Urothelium cell line (cell line): ENCODE data around the gene ACYP1.
"Not testable (repeated sequence)": the region's sequence is repeated elsewhere in the genome, so short reads cannot be mapped to it uniquely, and the experiment has no call there.

Experiments used
- DNase-seq: peaks from one replicate; pipeline ENCODE4 v3.0.0; 2011; ENCODE audit warnings: low spot score, mixed read lengths
- FAIRE-seq: peaks from 2 replicates; lab custom pipeline; 2011; peaks lifted over from hg19 to GRCh38; lab: Jason Lieb, UNC

ACYP1 gene

DNA sequence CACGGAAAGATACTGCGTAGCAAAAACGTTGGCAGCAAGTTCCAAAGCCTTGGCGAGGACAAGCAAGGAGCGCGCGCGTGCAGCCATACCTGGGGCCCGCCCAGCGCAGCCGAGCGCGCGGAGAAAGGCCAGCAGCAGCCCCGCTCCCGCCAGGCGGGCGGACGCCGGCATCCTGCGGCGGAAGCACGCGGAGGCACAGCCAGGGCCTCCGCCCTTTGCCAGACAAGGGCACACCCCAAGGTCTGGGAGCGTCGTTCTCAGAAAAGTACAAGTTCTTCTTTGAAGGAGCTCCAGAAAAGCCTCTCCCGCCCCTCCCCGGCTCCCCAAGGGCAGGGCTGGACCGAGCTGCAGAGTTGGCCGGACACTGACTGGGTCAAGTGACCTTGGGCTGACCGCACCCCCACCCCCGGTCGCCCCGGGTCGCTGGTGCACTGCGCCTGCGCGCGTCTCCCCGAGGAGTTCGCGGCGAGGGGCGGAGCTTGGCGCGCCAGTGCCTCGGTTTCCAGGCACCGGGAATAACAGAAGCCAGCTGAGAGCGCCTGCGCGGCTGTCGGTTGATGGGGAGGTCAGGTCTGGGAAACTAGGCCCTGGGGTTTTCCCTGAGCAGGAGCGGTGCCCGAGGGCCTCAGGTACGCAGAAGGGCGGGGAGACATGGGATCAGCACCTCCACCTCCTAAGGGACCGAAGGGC lies 5.4 kb upstream of the ACYP1 start, which contains the start of gene ZC2HC1C:
TSS of gene ZC2HC1C (plus strand) at position 521 of the 690 bp plus-strand sequence. CDS start 933 bp downstream, outside the sequence.
- peak; percentile 27 for FAIRE-seq
- DNase-seq: peak; percentile 96

- DNase-seq (no peak), FAIRE-seq (no peak)
These were observed 4.7 kb upstream of the ACYP1 start for GRCh38 chr14:75068294-75069120.

- DNase-seq, FAIRE-seq: not testable (repeated sequence)
These were observed 3.9 kb upstream of the ACYP1 start for GRCh38 chr14:75067765-75068164.

DNA sequence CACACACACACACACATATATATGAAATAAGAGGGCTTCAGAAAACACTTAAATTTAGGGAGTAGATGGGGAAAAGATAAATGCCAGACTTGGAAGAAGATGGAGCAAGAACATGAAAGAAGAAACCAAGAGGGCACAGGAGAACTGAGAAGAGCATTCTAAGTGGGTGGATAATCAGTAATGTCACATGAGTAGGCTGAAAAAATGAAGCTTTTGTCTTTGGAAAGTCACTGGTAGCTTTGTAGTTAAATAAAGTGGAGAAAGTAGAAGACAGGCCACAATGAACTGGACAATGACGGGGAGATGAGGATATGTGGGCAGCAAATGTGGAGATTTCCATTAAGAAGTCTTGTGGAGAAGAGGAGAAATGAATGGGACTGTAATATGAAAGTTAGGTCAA lies 3.4 kb upstream of the ACYP1 start:
- FAIRE-seq (no peak), DNase-seq (no peak)

GRCh38 chr14:75066691-75067090 lies 2.9 kb upstream of the ACYP1 start:
- DNase-seq (no peak), FAIRE-seq (no peak)

DNA sequence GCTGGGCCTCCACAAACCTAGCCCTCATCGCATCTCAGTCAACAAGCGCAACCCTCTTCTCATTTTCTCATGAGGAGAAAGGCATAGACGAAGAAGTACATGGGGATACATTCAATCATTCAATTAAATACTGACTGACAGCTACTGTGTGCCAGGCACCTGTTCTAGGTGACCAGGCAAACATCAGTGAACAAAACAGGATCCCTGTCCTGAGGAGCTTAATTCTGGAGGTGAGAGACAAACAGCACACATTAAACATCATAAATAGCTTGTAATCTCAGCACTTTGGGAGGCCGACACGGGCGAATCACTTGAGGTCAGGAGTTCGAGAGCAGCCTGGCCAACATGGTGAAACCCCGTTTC lies 362 bp upstream of the ACYP1 start:
- no peak for DNase-seq
- FAIRE-seq: no peak

DNA sequence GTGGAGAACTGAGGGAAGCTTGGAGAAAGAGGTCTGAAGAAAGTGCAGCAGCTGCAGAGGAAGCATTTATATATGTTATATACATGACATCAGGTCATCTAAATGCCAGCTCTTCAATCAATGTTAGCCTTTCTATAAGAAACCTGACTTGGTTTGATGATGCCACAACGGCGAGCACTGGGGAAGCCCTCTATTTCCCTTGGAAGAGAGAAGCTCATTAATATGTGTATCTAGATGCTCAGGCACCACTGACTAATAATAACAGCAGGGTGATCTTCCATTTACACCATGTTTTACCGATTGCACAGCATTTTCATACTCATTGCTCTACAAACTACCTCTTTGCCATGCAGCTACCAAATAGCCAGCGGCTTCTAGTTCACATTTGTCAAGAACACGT lies 811 bp downstream of the ACYP1 start:
- no peak for DNase-seq
- no peak for FAIRE-seq

DNA sequence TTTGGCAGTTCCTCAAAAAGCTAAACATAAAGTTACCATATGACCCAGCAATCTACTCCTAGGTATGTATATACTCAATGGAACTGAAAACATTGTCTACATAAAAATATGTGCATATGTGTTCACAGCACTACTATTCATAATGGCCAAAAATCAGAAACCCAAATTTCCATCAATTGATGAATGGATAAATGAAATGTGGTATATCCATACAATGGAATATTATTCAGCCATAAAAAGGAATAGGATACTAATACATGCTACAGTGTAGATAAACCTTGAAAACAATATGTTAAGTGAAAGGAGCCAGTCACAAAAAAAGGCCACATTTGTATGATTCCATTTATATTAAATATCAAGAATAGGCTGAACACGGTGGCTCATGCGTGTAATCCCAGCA lies 3.4 kb downstream of the ACYP1 start:
- DNase-seq (no peak), FAIRE-seq (no peak)

- FAIRE-seq (no peak), DNase-seq (no peak)
These were observed 4.2 kb downstream of the ACYP1 start for GRCh38 chr14:75059642-75060041.

GRCh38 chr14:75054421-75054820 lies 9.4 kb downstream of the ACYP1 start:
- no peak for DNase-seq
- FAIRE-seq: no peak

GRCh38 chr14:75053396-75054291 lies 10.2 kb downstream of the ACYP1 start:
- FAIRE-seq: no peak

GRCh38 chr14:75051556-75051899 lies 12.3 kb downstream of the ACYP1 start:
- no peak for FAIRE-seq
- no peak for DNase-seq

More at GRCh38 chr14:75053396-75054291, 10.2 kb downstream of the ACYP1 start:
- DNase-seq: no peak

GRCh38 chr14:75050852-75051555 lies 12.8 kb downstream of the ACYP1 start, which contains the start of gene MLH3:
Gene MLH3, minus strand, starts transcription at chr14:75051467. Its CDS starts 1,812 bp downstream, at chr14:75049655.
- DNase-seq (peak; percentile 96), FAIRE-seq (peak; percentile 30)

GRCh38 chr14:75049731-75050201 lies 14.1 kb downstream of the ACYP1 start:
- DNase-seq: no peak

GRCh38 chr14:75049136-75049535 lies 14.7 kb downstream of the ACYP1 start:
- DNase-seq: no peak
- FAIRE-seq: no peak

More at GRCh38 chr14:75049731-75050201, 14.1 kb downstream of the ACYP1 start:
- FAIRE-seq: no peak

- FAIRE-seq: no peak
- no peak for DNase-seq
These were observed 15.7 kb downstream of the ACYP1 start for GRCh38 chr14:75048101-75048500.

GRCh38 chr14:75047506-75047905 lies 16.3 kb downstream of the ACYP1 start:
- FAIRE-seq (no peak), DNase-seq (no peak)

GRCh38 chr14:75046899-75047298 lies 16.9 kb downstream of the ACYP1 start:
- FAIRE-seq (no peak), DNase-seq (no peak)

DNA sequence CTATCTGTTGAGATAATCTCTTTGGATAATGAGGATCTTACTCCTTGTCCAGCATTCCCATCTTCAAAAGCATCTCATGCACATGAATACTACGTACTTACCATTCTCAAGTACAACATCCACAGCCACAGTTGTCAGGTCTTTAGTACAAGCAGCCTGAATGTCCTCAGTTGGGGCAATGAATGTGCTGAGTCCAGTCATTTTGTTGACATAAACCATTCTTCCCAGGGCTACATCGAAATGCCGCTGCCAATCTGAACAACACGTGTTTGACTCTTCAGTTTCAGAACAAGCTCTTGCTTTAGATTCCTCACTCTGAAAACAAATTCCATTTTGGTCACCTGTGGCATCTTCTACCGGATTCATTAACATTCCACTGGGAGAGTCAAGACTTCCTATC lies 17.5 kb downstream of the ACYP1 start:
- DNase-seq: no peak

GRCh38 chr14:75044752-75045151 lies 19.1 kb downstream of the ACYP1 start:
- no peak for DNase-seq
- FAIRE-seq: no peak

More for the DNA sequence above, 17.5 kb downstream of the ACYP1 start:
- no peak for FAIRE-seq
